H1 (cell line): ENCODE data around the gene MBTPS1. TPM values are rescaled to one million over a fixed set of nuclear protein-coding genes. Genes with fewer than 3 reads are reported as not detected.

Experiments used
- CHD1 ChIP-seq: IDR thresholded peaks from 2 replicates; pipeline ENCODE4 v1.6.1; 2012; ENCODE audit warnings: low read depth, low read length, improper control_type of control experiment
- EZH2 ChIP-seq: fragments of 200-600 bp; sonication (generic); IDR thresholded peaks from 2 replicates; pipeline ENCODE4 v1.7.1; 2012; ENCODE audit warnings: low read depth, mild to moderate bottlenecking, moderate library complexity, low read length, inconsistent platforms; ENCODE audit not compliant: severe bottlenecking
- KDM4A ChIP-seq: IDR thresholded peaks from one replicate; pipeline ENCODE4 v1.7.1; 2012; ENCODE audit warnings: low read depth, mild to moderate bottlenecking, moderate library complexity, low read length, inconsistent platforms; ENCODE audit not compliant: severe bottlenecking
- NANOG ChIP-seq: IDR thresholded peaks from 2 replicates; pipeline ENCODE4 v1.6.1; 2011; ENCODE audit warnings: low read length, low read depth, mild to moderate bottlenecking, inconsistent platforms; ENCODE audit not compliant: insufficient read depth, poor library complexity, severe bottlenecking
- SIX5 ChIP-seq: IDR thresholded peaks from 2 replicates; pipeline ENCODE4 v1.6.1; 2011; ENCODE audit warnings: mild to moderate bottlenecking, low read depth, low read length
- polyA plus RNA-seq, 7 experiments: library from polyadenylated mRNA; depleted of rRNA in 3 of 7; stranded (reverse) in 5 of 7; unstranded in 2 of 7; fragments of >200 nt in 5 of 7; fragments of 200-250 nt in 2 of 7; gene quantifications; 1 replicate in 5 of 7; 2 replicates in 1 of 7; 4 replicates in 1 of 7; pipeline versions ENCODE4 v1.2.1 to v1.2.3, GENCODE V29; 2011 to 2013; ENCODE audit warnings: missing spikeins in 2 of 7, mixed read lengths in 2 of 7
- total RNA-seq: library from RNA; stranded (reverse); fragmentation: NEBNext Ultra II Directional; extraction: Animal tissue kit (Norgen Biotek cat#: 25700); gene quantifications from 2 replicates; pipeline ENCODE4 v1.2.1, GENCODE V29; 2021

Gene MBTPS1
- total and polyA plus RNA-seq, 2 of the 8 experiments (the other 6 are each of a cell fraction or from before 2014, with no cell fraction given) = 30.6 to 53.3 TPM

GRCh38 chr16:84071121-84071520 lies 45.6 kb downstream of the MBTPS1 start (continued):
- TF ChIP-seq SIX5 = no peak
- TF ChIP-seq KDM4A = no peak
- TF ChIP-seq NANOG = no peak
- no peak for TF ChIP-seq EZH2
- TF ChIP-seq CHD1 = no peak
- TF ChIP-seq, all 59 proteins: peak for 0
